Measurements from ENCODE around the gene PITPNM3.

- TF ChIP-seq POLR2AphosphoS5 (IDR thresholded peaks at IDR 0.05; ENCODE audit: low read depth, low read length) = no peak
- TF ChIP-seq POLR2A (IDR thresholded peaks at IDR 0.05; ENCODE audit: low read depth, low read length) = no peak
- no peak for TF ChIP-seq TAF1 (IDR thresholded peaks at IDR 0.05; ENCODE audit: low read depth, low read length)
- TF ChIP-seq SPI1 (IDR thresholded peaks at IDR 0.05; ENCODE audit: low read depth, low read length) = no peak
- TF ChIP-seq POU2F2 (IDR thresholded peaks at IDR 0.05; ENCODE audit: low read depth, low read length) = no peak
- TF ChIP-seq PAX5 (IDR thresholded peaks at IDR 0.05; ENCODE audit: insufficient read depth, low read length, severe bottlenecking) = no peak
Measured at GRCh38 chr17:6596081-6596480, 39.7 kb upstream of the PITPNM3 start.
